ENCODE data around the gene EPHB1. TPM values are rescaled to one million over a fixed set of nuclear protein-coding genes. Genes with fewer than 3 reads are reported as not detected.

The EPHB1 gene
- total RNA-seq, 3 donors from 2014 or later = 1.8 to 5.9 (median 3.4) TPM

GRCh38 chr3:135182364-135182998 is 387.4 kb downstream of the EPHB1 start:
- Histone ChIP-seq H3K27ac (no peak overlapping the region), H3K36me3 (no peaks in the 10 kb centered on the region), H3K9me3 (no peaks in the 10 kb centered on the region), H3K27me3 (no peaks in the 10 kb centered on the region), H3K4me1 (no peaks in the 10 kb centered on the region), H3K4me3 (no peak overlapping the region)
- DNase-seq (ENCODE audit: low spot score in 2 of 2) = no peak
- intact Hi-C loops (cut with DNase I; ENCODE audit: low total_unique reads) = no loop called here
- no peak for TF ChIP-seq POLR2AphosphoS5 (IDR thresholded peaks at IDR 0.05)
- no peak for TF ChIP-seq CTCF (IDR thresholded peaks at IDR 0.05)
- TF ChIP-seq POLR2A (IDR thresholded peaks at IDR 0.05) = no peak

GRCh38 chr3:135190658-135191057 is 395.6 kb downstream of the EPHB1 start:
- Histone ChIP-seq H3K36me3 (no peaks in the 10 kb centered on the region), H3K27me3 (no peaks in the 10 kb centered on the region), H3K9me3 (no peaks in the 10 kb centered on the region), H3K4me3 (no peak overlapping the region), H3K4me1 (no peaks in the 10 kb centered on the region), H3K27ac (no peak overlapping the region)
- no peak for DNase-seq (ENCODE audit: low spot score in 2 of 2)
- intact Hi-C loops (cut with DNase I; ENCODE audit: low total_unique reads) = no loop called here
- TF ChIP-seq POLR2A (IDR thresholded peaks at IDR 0.05) (no peak), POLR2AphosphoS5 (IDR thresholded peaks at IDR 0.05) (no peak), CTCF (IDR thresholded peaks at IDR 0.05) (no peak)

- Histone ChIP-seq H3K36me3 (no peaks in the 10 kb centered on the region), H3K9me3 (no peaks in the 10 kb centered on the region), H3K27ac (no peak overlapping the region), H3K4me1 (no peaks in the 10 kb centered on the region), H3K27me3 (no peaks in the 10 kb centered on the region), H3K4me3 (no peak overlapping the region)
- no peak for DNase-seq (ENCODE audit: low spot score in 2 of 2)
- TF ChIP-seq CTCF (IDR thresholded peaks at IDR 0.05) = no peak
- TF ChIP-seq POLR2A (IDR thresholded peaks at IDR 0.05) = no peak
- no peak for TF ChIP-seq POLR2AphosphoS5 (IDR thresholded peaks at IDR 0.05)
- intact Hi-C loops (cut with DNase I; ENCODE audit: low total_unique reads) = no loop called here
Measured at GRCh38 chr3:135191708-135192107, 396.6 kb downstream of the EPHB1 start.

- intact Hi-C loops (cut with DNase I; ENCODE audit: low total_unique reads) = no loop called here
- no peaks in the 10 kb centered on the region for H3K4me1 ChIP-seq
- no peaks in the 10 kb centered on the region for H3K36me3 ChIP-seq
- no peak for DNase-seq (ENCODE audit: low spot score in 2 of 2)
- no peaks in the 10 kb centered on the region for H3K9me3 ChIP-seq
- no peak overlapping the region for H3K4me3 ChIP-seq
- no peak overlapping the region for H3K27ac ChIP-seq
- TF ChIP-seq POLR2A (IDR thresholded peaks at IDR 0.05) (no peak), POLR2AphosphoS5 (IDR thresholded peaks at IDR 0.05) (no peak), CTCF (IDR thresholded peaks at IDR 0.05) (no peak)
- H3K27me3 ChIP-seq = no peaks in the 10 kb centered on the region
Measured at GRCh38 chr3:135192929-135193328, 397.9 kb downstream of the EPHB1 start.

- H3K27ac ChIP-seq = no peak overlapping the region
- no peaks in the 10 kb centered on the region for H3K9me3 ChIP-seq
- DNase-seq (ENCODE audit: low spot score in 2 of 2) = no peak
- no peak overlapping the region for H3K4me3 ChIP-seq
- intact Hi-C loops (cut with DNase I; ENCODE audit: low total_unique reads) = no loop called here
- no peak for TF ChIP-seq CTCF (IDR thresholded peaks at IDR 0.05)
- no peak for TF ChIP-seq POLR2AphosphoS5 (IDR thresholded peaks at IDR 0.05)
- H3K36me3 ChIP-seq = no peaks in the 10 kb centered on the region
- H3K4me1 ChIP-seq = no peaks in the 10 kb centered on the region
- H3K27me3 ChIP-seq = no peaks in the 10 kb centered on the region
Measured at GRCh38 chr3:135197246-135197645, 402.2 kb downstream of the EPHB1 start.
